GM18517 (cell line): ENCODE results near the gene PKP3.
"Not testable (repeated sequence)": the region's sequence is repeated elsewhere in the genome, so short reads cannot be mapped to it uniquely, and the experiment has no call there.

ENCODE experiments used
- ATAC-seq: cut with Tn5 transposase; IDR thresholded peaks from one replicate; pipeline ENCODE4 v1.9.1; 2021; ENCODE audit warnings: mild to moderate bottlenecking, moderate library complexity; ENCODE audit not compliant: unreplicated experiment

The PKP3 gene

GRCh38 chr11:394034-394857 is at the start of gene PKP3:
PKP3 (plus strand) TSS chr11:394209; CDS start chr11:394293, 84 bp downstream.
- ATAC-seq: no peak

- ATAC-seq: no peak
Observed at GRCh38 chr11:344836-345578, 49.0 kb upstream of the PKP3 start.

- no peak for ATAC-seq
Observed at GRCh38 chr11:346529-346928, 47.5 kb upstream of the PKP3 start.

- ATAC-seq: not testable (repeated sequence)
Observed at GRCh38 chr11:349270-349954, 44.6 kb upstream of the PKP3 start.

GRCh38 chr11:350033-350722 is 43.8 kb upstream of the PKP3 start:
- ATAC-seq: not testable (repeated sequence)

GRCh38 chr11:350723-351255 is 43.2 kb upstream of the PKP3 start:
- no peak for ATAC-seq

GRCh38 chr11:351411-351810 is 42.6 kb upstream of the PKP3 start:
- ATAC-seq: no peak

- no peak for ATAC-seq
Observed at GRCh38 chr11:352456-353031, 41.5 kb upstream of the PKP3 start.

- no peak for ATAC-seq
Observed at GRCh38 chr11:353179-353873, 40.7 kb upstream of the PKP3 start.

- no peak for ATAC-seq
Observed at GRCh38 chr11:355581-356458, 38.2 kb upstream of the PKP3 start.

GRCh38 chr11:356610-357009 is 37.4 kb upstream of the PKP3 start:
- no peak for ATAC-seq

GRCh38 chr11:357582-357981 is 36.4 kb upstream of the PKP3 start:
- ATAC-seq: no peak

- ATAC-seq: no peak
Observed at GRCh38 chr11:358129-358800, 35.7 kb upstream of the PKP3 start.

- ATAC-seq: no peak
Observed at GRCh38 chr11:359181-359714, 34.8 kb upstream of the PKP3 start.

GRCh38 chr11:360326-361280 is 33.4 kb upstream of the PKP3 start:
- no peak for ATAC-seq

- no peak for ATAC-seq
Observed at GRCh38 chr11:362642-363442, 31.2 kb upstream of the PKP3 start.
